Adipocyte (in vitro differentiated cells): ENCODE measurements around the gene APOBEC3F.
"Not testable (repeated sequence)": the region's sequence is repeated elsewhere in the genome, so short reads cannot be mapped to it uniquely, and the experiment has no call there.

Experiments
- DNase-seq: peaks from one replicate; pipeline ENCODE4 v3.0.0-alpha.2; 2015; ENCODE audit warnings: low read depth
- H3K27me3 ChIP-seq: replicated peaks from 2 replicates; pipeline ENCODE4 v1.7.0; 2013; ENCODE audit warnings: mild to moderate bottlenecking, low read length, moderate library complexity; ENCODE audit not compliant: control insufficient read depth, insufficient read depth
- H3K36me3 ChIP-seq: 2 replicates; pipeline ENCODE4 v1.7.0; 2013; ENCODE audit warnings: low read length, mild to moderate bottlenecking, moderate library complexity; ENCODE audit not compliant: control insufficient read depth, insufficient read depth, severe bottlenecking
- H3K4me1 ChIP-seq: 2 replicates; pipeline ENCODE4 v1.7.0; 2013; ENCODE audit warnings: mild to moderate bottlenecking, low read length, moderate library complexity; ENCODE audit not compliant: control insufficient read depth, insufficient read depth
- H3K4me3 ChIP-seq: 2 replicates; pipeline ENCODE4 v1.7.0; 2013; ENCODE audit warnings: mild to moderate bottlenecking, low read length, moderate library complexity
- H3K9ac ChIP-seq: 2 replicates; pipeline ENCODE4 v1.7.0; 2013; ENCODE audit warnings: mild to moderate bottlenecking, low read length, moderate library complexity
- H3K9me3 ChIP-seq: 2 replicates; pipeline ENCODE4 v1.7.0; 2013; ENCODE audit warnings: mild to moderate bottlenecking, low read length, moderate library complexity; ENCODE audit not compliant: control insufficient read depth

APOBEC3F gene

DNA sequence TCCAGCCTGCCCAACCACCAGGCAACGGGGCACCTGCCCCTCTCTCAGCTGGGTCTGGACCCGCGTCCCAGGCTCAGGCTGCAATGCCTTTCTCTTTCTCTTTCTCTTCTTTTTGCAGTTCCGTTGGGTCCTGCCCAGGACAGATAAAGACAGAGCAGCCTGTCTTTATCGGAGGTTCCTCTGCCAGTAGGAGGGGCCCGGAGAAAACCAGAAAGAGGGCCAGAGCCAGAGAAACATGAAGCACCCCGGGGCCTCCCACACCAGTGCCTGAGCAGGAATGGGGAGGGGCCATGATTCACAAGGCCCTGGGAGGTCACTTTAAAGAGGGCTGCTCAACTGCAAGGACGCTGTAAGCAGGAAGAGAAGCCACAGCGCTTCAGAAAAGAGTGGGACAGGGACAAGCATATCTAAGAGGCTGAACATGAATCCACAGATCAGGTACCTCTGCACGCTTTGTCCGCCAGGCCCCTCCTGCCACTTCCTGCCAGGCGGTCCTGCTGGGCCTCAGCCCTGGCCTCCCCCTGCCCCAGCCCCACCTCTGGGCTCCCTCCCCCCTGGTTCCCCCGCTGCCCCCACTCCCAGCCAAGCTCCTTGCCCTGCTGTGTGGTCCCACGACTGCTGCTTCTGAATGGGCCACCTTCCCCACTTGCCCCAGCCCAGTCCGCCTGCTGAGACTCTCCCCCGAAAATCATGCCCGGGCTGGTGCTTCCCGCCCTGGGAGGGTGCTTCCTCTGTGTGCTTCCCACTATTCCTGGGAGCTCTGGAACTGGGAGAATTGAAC is 26.5 kb upstream of the APOBEC3F start, which contains the start of gene APOBEC3C:
Gene APOBEC3C (plus strand): TSS at position 316 of the 781 bp plus-strand sequence. CDS start 106 bp downstream, at position 422.
- Histone ChIP-seq H3K36me3 (no peaks in the 10 kb centered on the region), H3K9ac (peak within 1 kb of the TSS; percentile 88), H3K4me1 (peaks cover 15% of the 10 kb centered on the region), H3K27me3 (no peaks in the 10 kb centered on the region), H3K4me3 (peak within 1 kb of the TSS; percentile 88), H3K9me3 (no peaks in the 10 kb centered on the region)
- DNase-seq = peak; percentile 88

DNA sequence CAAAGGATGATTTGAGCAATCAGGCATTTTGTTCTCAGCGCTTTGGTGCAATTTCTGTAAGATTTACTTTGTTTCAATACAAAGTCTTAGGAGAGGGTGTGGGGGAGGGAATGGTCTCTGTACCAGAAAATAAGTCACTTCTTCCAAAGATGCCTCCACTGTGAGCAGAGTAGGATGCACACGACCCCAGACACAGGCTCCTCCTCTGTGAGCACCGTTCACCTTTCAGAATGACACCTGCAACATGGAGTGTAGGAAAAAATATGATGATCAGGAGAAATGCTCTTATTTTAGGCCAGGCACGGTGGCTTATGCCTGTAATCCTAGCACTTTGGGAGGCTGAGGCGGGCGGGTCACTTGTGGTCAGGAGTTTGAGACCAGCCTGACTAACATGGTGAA is 25.9 kb upstream of the APOBEC3F start:
- H3K9me3 ChIP-seq, H3K27me3 ChIP-seq, H3K36me3 ChIP-seq: not testable (repeated sequence)
- Histone ChIP-seq H3K9ac (peak overlapping the region; percentile 88), H3K4me3 (peak overlapping the region; percentile 88), H3K4me1 (peaks cover 15% of the 10 kb centered on the region)
- DNase-seq = peak; percentile 8

- Histone ChIP-seq H3K9ac (no peak overlapping the region), H3K4me3 (no peak overlapping the region), H3K9me3 (no peaks in the 10 kb centered on the region), H3K36me3 (no peaks in the 10 kb centered on the region), H3K27me3 (no peaks in the 10 kb centered on the region), H3K4me1 (peaks cover 15% of the 10 kb centered on the region)
- no peak for DNase-seq
Observed at GRCh38 chr22:39016592-39016991, 24.1 kb upstream of the APOBEC3F start.

- DNase-seq = no peak
- H3K27me3 ChIP-seq = no peaks in the 10 kb centered on the region
- no peak overlapping the region for H3K4me3 ChIP-seq
- no peak overlapping the region for H3K9ac ChIP-seq
- peaks cover 19% of the 10 kb centered on the region for H3K4me1 ChIP-seq
- no peaks in the 10 kb centered on the region for H3K36me3 ChIP-seq
- no peaks in the 10 kb centered on the region for H3K9me3 ChIP-seq
Observed at GRCh38 chr22:39017596-39018365, 22.9 kb upstream of the APOBEC3F start.

GRCh38 chr22:39020021-39020651 is 20.5 kb upstream of the APOBEC3F start:
- H3K9ac ChIP-seq, DNase-seq: not testable (repeated sequence)
- peak overlapping the region; percentile 33 for H3K4me3 ChIP-seq

GRCh38 chr22:39021552-39022250 is 19.0 kb upstream of the APOBEC3F start:
- H3K9me3 ChIP-seq = no peaks in the 10 kb centered on the region
- no peak for DNase-seq
- H3K4me3 ChIP-seq = peak overlapping the region; percentile 72
- no peaks in the 10 kb centered on the region for H3K36me3 ChIP-seq
- no peaks in the 10 kb centered on the region for H3K27me3 ChIP-seq
- H3K9ac ChIP-seq = peak overlapping the region; percentile 80
- H3K4me1 ChIP-seq = peaks cover 4% of the 10 kb centered on the region

More at GRCh38 chr22:39020021-39020651, 20.5 kb upstream of the APOBEC3F start:
- not testable (repeated sequence) for H3K9me3 ChIP-seq, H3K36me3 ChIP-seq, H3K4me1 ChIP-seq, H3K27me3 ChIP-seq

- no peak for DNase-seq
- H3K36me3 ChIP-seq = no peaks in the 10 kb centered on the region
- peaks cover 4% of the 10 kb centered on the region for H3K4me1 ChIP-seq
- no peaks in the 10 kb centered on the region for H3K9me3 ChIP-seq
- no peaks in the 10 kb centered on the region for H3K27me3 ChIP-seq
- H3K4me3 ChIP-seq = no peak overlapping the region
- H3K9ac ChIP-seq = no peak overlapping the region
Observed at GRCh38 chr22:39024519-39025308, 15.9 kb upstream of the APOBEC3F start.

GRCh38 chr22:39026509-39027150 is 14.0 kb upstream of the APOBEC3F start:
- DNase-seq = no peak

GRCh38 chr22:39027717-39028116 is 12.9 kb upstream of the APOBEC3F start:
- no peak for DNase-seq
- H3K36me3 ChIP-seq = no peaks in the 10 kb centered on the region
- H3K9ac ChIP-seq = no peak overlapping the region
- no peaks in the 10 kb centered on the region for H3K9me3 ChIP-seq
- no peaks in the 10 kb centered on the region for H3K4me1 ChIP-seq
- no peaks in the 10 kb centered on the region for H3K27me3 ChIP-seq
- H3K4me3 ChIP-seq = no peak overlapping the region

More at GRCh38 chr22:39026509-39027150, 14.0 kb upstream of the APOBEC3F start:
- Histone ChIP-seq H3K4me3 (no peak overlapping the region), H3K4me1 (peaks cover 4% of the 10 kb centered on the region), H3K36me3 (no peaks in the 10 kb centered on the region), H3K27me3 (no peaks in the 10 kb centered on the region), H3K9me3 (no peaks in the 10 kb centered on the region), H3K9ac (no peak overlapping the region)

- peak; percentile 51 for DNase-seq
- no peak overlapping the region for H3K9ac ChIP-seq
- H3K4me1 ChIP-seq = no peaks in the 10 kb centered on the region
- no peaks in the 10 kb centered on the region for H3K27me3 ChIP-seq
- H3K4me3 ChIP-seq = no peak overlapping the region
- no peaks in the 10 kb centered on the region for H3K9me3 ChIP-seq
- H3K36me3 ChIP-seq = no peaks in the 10 kb centered on the region
Observed at GRCh38 chr22:39028281-39028680, 12.4 kb upstream of the APOBEC3F start.
